Mesothelial cell of epicardium (in vitro differentiated cells): ENCODE results near the gene PTPRK. TPM values are rescaled to one million over a fixed set of nuclear protein-coding genes. Genes with fewer than 3 reads are reported as not detected.

Experiments
- DNase-seq, 2 experiments: peaks; one replicate each; pipeline ENCODE4 v3.0.0; 2021; ENCODE audit warnings: low spot score in 2 of 2; ENCODE audit not compliant: unreplicated experiment in 2 of 2
- H3K27ac Mint-ChIP-seq: 2 replicates; pipeline ENCODE4 v1.8.0; 2021; ENCODE audit warnings: mixed read lengths
- H3K27me3 Mint-ChIP-seq: 2 replicates; pipeline ENCODE4 v1.8.0; 2021; ENCODE audit warnings: low read depth, mixed read lengths
- H3K36me3 Mint-ChIP-seq: 2 replicates; pipeline ENCODE4 v1.8.0; 2021; ENCODE audit warnings: mixed read lengths
- H3K4me1 Mint-ChIP-seq: 2 replicates; pipeline ENCODE4 v1.8.0; 2021; ENCODE audit warnings: mixed read lengths
- H3K4me3 Mint-ChIP-seq: 2 replicates; pipeline ENCODE4 v1.8.0; 2021; ENCODE audit warnings: mild to moderate bottlenecking, moderate library complexity, mixed read lengths
- H3K9me3 Mint-ChIP-seq: 2 replicates; pipeline ENCODE4 v1.8.0; 2021; ENCODE audit warnings: mixed read lengths
- total RNA-seq: library from RNA; stranded (reverse); gene quantifications from 3 replicates; pipeline ENCODE4 v1.2.1, GENCODE V29; 2021
- TF ChIP-seq, protein P1 (sequence below): fragments of 200-600 bp; sonication (generic); IDR thresholded peaks from one replicate; pipeline ENCODE4 v1.5.0; 2021; ENCODE audit warnings: antibody characterized with exemption; ENCODE audit not compliant: unreplicated experiment

PTPRK gene
- total RNA-seq, 1 donor from 2014 or later: 93.7 TPM

DNA sequence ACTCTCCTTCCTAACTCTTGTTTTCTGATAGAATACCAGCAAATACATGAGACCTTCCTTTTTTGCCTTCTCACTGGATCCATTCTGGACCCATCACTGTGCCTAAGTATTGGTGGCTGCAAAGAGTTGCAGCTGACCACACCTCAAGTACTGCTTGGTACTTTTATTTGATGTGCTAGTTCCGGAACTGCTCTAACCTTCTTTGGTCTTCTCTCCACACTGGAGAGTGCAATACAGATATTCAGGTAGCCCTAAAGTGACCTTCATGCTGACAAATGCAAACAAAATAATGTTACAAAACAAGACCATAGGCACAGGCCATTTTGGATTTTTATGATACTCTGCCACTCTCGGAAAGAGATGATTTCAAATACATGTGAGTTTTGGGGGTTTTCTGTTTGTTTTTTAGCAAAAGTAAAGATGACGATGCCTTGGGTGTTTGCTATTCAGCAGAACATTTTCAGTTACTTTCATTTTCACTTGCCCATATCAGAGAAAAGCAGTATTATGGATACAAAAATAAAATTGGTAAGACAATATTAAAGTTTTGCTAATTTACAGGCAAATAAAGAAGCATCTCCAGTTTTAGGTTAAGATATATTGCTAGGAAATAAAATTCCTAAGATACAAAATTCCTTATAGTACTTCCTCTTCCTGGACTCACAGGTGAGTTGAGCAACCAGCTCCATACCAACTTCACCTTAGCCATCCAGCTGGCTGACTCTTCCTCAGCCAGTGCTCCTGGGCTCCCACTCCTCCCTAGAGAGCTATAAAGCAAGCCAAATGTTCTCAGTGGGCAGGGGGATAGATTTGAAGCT is 42.0 kb downstream of the PTPRK start:
- peaks cover 2% of the 10 kb centered on the region for H3K36me3 Mint-ChIP-seq
- no peak for DNase-seq
- H3K9me3 Mint-ChIP-seq: no peaks in the 10 kb centered on the region
- no peak overlapping the region for H3K4me3 Mint-ChIP-seq
- no peak overlapping the region for H3K27ac Mint-ChIP-seq
- H3K4me1 Mint-ChIP-seq: peaks cover 25% of the 10 kb centered on the region
- H3K27me3 Mint-ChIP-seq: no peaks in the 10 kb centered on the region
- TF ChIP-seq, protein P1, sequence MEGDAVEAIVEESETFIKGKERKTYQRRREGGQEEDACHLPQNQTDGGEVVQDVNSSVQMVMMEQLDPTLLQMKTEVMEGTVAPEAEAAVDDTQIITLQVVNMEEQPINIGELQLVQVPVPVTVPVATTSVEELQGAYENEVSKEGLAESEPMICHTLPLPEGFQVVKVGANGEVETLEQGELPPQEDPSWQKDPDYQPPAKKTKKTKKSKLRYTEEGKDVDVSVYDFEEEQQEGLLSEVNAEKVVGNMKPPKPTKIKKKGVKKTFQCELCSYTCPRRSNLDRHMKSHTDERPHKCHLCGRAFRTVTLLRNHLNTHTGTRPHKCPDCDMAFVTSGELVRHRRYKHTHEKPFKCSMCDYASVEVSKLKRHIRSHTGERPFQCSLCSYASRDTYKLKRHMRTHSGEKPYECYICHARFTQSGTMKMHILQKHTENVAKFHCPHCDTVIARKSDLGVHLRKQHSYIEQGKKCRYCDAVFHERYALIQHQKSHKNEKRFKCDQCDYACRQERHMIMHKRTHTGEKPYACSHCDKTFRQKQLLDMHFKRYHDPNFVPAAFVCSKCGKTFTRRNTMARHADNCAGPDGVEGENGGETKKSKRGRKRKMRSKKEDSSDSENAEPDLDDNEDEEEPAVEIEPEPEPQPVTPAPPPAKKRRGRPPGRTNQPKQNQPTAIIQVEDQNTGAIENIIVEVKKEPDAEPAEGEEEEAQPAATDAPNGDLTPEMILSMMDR: no peak

DNA sequence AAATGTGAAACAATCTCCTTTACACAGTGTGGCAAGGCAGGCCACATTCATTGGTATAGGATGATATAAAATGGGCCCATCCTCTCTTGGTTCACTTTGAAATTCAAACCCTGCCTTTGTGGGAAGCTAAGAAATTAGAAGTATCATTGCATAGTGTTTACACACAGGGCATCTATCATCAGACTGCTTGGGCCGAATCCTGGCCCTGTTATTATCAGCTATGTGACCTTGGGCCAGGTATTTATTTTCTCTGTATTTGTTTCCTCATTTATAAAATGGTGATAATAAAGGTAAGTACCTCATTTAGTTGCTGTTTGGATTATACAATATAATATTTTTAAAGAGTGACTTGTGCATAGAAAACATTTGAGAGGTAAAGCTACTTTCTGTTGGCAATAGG is 45.5 kb downstream of the PTPRK start:
- H3K27ac Mint-ChIP-seq: no peak overlapping the region
- no peaks in the 10 kb centered on the region for H3K9me3 Mint-ChIP-seq
- TF ChIP-seq, protein P1: no peak
- H3K4me3 Mint-ChIP-seq: no peak overlapping the region
- peaks cover 25% of the 10 kb centered on the region for H3K4me1 Mint-ChIP-seq
- no peaks in the 10 kb centered on the region for H3K27me3 Mint-ChIP-seq
- no peaks in the 10 kb centered on the region for H3K36me3 Mint-ChIP-seq
- DNase-seq: no peak

DNA sequence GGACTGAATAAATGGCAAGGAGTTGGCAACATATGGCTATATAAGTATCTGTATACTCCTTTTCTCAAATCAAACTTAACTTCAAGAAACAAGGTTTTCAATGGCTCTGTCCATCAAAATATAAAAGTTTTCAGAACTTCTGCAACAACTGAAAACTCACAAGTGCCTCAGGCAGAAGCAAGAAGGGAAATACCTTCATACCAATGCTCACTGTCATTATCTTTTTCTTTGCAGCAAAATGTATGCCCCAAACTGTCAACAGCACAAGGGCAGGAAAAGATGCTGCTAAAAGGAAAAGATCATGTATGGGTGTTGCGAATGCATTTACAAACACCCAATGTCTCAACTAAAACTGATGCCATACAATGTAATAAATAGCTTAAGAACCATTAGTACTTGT is 45.9 kb downstream of the PTPRK start:
- no peak for DNase-seq
- H3K4me1 Mint-ChIP-seq: peaks cover 25% of the 10 kb centered on the region
- H3K36me3 Mint-ChIP-seq: no peaks in the 10 kb centered on the region
- peak overlapping the region; percentile 10 for H3K27ac Mint-ChIP-seq
- H3K27me3 Mint-ChIP-seq: no peaks in the 10 kb centered on the region
- no peak overlapping the region for H3K4me3 Mint-ChIP-seq
- no peaks in the 10 kb centered on the region for H3K9me3 Mint-ChIP-seq
- TF ChIP-seq, protein P1: no peak

DNA sequence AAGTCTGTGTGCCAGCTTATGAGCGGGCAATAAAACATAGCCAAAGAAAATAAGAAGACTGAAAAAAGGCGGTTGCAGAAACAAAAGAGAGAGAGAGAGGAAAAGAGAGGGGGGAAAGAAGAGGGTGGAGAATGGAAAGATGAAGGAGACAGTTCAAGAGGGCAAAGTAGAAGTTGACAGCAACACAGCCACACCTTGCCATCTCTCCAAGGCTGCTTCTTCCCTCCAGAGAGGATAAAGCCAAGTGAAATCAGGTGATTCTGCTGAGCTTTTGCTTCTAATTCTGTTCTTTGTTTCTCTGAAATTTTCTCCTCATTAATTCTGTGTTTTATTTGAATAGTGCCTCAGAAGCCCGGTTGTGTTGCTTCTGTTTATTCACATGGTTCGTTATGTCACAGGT is 48.5 kb downstream of the PTPRK start:
- DNase-seq: no peak
- H3K36me3 Mint-ChIP-seq: no peaks in the 10 kb centered on the region
- no peaks in the 10 kb centered on the region for H3K27me3 Mint-ChIP-seq
- peaks cover 25% of the 10 kb centered on the region for H3K4me1 Mint-ChIP-seq
- no peak overlapping the region for H3K27ac Mint-ChIP-seq
- no peak overlapping the region for H3K4me3 Mint-ChIP-seq
- no peaks in the 10 kb centered on the region for H3K9me3 Mint-ChIP-seq
- TF ChIP-seq, protein P1: no peak

DNA sequence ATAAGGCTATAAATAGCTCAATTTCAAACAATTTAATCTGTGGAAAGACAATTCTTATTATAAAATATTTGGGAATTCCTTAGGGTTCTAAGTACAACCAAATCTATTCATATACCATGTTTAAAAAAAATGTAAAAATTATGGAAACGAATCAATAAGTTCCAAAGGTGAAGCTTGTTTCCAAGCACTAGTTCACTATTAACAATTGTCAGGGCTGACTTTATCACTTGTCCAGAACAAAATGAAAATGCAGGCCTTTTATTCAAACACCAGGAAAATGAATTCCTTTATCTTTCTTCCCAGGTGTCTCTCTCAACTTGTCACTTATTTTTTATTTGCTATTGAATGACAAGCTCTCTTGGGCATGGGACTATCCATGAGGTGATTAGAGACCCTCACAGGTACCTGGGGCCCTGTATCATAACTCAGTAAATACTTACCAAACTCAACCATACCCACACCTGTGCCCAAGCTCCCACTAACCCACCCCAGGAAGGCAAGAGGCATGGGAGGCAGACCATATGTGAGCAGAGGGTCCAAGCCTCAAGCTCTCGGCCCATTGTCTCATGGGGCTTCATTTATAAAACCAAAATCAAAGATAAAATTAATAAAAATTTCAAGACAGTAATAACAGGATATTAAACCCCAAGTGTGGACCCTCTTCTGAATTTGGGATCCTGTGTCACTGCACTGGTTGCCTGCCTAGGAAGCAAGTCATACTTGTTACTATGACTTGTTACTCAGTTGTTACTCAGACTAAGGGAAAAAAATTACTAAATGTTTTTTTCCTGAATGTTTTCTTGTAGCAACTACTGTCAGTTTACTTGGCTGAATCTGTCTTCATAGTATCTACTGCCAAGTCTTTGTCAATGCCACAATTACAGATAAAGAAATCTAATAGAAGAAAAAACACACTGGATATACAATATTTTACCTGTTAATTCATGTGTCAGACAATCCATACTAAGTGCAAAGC is 54.7 kb downstream of the PTPRK start:
- TF ChIP-seq, protein P1: no peak
- no peak overlapping the region for H3K27ac Mint-ChIP-seq

More for the DNA sequence above, 54.7 kb downstream of the PTPRK start:
- Mint-ChIP-seq H3K4me1 (peaks cover 14% of the 10 kb centered on the region), H3K27me3 (no peaks in the 10 kb centered on the region), H3K9me3 (no peaks in the 10 kb centered on the region), H3K4me3 (no peak overlapping the region), H3K36me3 (no peaks in the 10 kb centered on the region)
- no peak for DNase-seq
